Cardiac fibroblast (primary cell): ENCODE measurements around the gene SCAP.

Source experiments
- DNase-seq, 2 donors: peaks; one replicate each; pipeline versions ENCODE4 v3.0.0 to v3.0.0-alpha.2; 2010; ENCODE audit warnings: low read depth in 2 of 2
- H3K4me3 ChIP-seq, 2 donors: replicated peaks in 1 of 2; 1 replicate in 1 of 2; 2 replicates in 1 of 2; pipeline ENCODE4 v1.5.1; 2011; ENCODE audit warnings: low read depth in 2 of 2, low read length in 2 of 2, mild to moderate bottlenecking in 2 of 2, moderate library complexity in 1 of 2
- CTCF ChIP-seq: IDR thresholded peaks from one replicate; pipeline ENCODE4 v1.5.1; 2011; ENCODE audit warnings: low read depth, mild to moderate bottlenecking, low read length, inconsistent platforms

The SCAP gene

GRCh38 chr3:47394881-47395280 lies 80.9 kb downstream of the SCAP start:
- TF ChIP-seq CTCF, result no peak
- no peak overlapping the region for H3K4me3 ChIP-seq
- DNase-seq, result peak in 1 of 2 donors; percentile 12

DNA sequence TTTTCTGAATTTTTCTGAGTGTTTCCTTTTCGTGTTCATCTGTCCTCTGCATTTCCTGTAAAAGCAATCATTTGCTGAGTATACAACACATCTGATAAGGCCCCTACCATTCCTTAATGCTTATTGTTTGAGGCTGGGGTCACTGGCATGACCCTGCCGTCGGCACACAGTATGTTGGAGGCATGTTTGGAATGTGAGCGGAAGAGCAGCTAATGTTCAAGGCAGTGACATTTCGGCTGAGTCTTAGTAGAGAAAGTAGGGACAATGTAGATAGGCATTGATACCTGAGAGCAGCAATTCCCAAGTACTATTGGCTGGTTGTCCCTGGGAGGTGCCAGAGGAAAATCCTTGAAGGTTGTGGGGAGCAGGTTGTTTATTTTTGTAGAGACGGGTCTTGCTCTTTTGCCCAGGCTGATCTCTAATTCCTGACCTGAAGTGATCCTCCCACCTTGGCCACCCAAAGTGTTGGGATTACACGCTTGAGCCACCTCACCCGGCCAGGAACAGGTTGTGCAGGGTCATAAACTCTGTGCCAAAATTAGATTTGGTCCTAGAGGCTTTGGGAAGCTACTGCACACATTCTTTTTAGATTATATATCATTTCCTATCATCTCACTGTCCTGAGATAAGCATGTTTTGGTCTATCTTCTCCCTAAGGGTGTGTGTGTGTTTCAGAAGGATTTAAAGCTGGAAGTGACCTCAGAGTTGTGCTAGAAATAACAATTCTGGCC lies 81.4 kb downstream of the SCAP start:
- no peak for TF ChIP-seq CTCF
- peak; percentile 51 to 54 for DNase-seq
- no peak overlapping the region for H3K4me3 ChIP-seq

- no peak overlapping the region for H3K4me3 ChIP-seq
- no peak for DNase-seq
- no peak for TF ChIP-seq CTCF
These were observed 82.8 kb downstream of the SCAP start for GRCh38 chr3:47392933-47393332.

DNA sequence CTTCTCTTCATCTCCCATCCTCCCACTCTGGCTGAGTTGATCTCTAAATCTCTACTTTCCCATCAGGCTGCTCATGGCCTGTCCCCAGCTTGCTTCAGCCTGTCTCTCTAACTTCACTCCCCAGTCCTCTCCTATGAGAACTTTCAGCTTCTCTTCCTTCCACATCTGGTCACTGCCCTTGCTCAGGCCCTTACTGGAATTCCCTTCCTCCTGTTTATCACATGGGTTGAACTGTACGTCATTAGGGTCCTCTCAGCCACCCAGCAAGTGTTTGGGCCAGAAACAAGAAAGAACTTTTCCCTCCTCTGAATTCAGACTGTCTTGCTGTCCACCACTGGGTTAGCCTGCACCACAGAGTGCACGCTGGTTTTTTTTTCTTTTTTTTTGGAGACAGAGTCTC lies 89.9 kb downstream of the SCAP start:
- TF ChIP-seq CTCF, result no peak
- no peak for DNase-seq

DNA sequence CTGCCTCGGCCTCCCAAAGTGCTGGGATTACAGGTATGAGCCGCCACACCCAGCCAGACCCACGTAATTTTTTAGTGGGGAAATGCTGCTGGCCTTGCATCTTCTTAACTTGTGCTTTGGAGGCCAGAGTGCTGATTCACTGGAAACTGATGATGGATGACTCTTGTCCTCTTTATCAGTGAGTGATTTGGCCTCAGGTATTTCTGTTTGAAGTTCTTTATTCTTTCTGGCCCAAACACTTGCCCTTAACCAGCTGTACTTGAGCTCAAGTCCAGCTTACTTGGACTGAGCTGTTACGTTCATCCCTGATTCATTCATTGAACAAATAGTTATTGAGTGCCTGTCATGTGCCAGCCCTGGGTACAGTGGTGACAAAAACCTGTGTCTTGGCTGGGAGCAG lies 90.7 kb downstream of the SCAP start:
- DNase-seq, result no peak
- TF ChIP-seq CTCF, result no peak

More for the DNA sequence above, 89.9 kb downstream of the SCAP start:
- H3K4me3 ChIP-seq, result no peak overlapping the region

DNA sequence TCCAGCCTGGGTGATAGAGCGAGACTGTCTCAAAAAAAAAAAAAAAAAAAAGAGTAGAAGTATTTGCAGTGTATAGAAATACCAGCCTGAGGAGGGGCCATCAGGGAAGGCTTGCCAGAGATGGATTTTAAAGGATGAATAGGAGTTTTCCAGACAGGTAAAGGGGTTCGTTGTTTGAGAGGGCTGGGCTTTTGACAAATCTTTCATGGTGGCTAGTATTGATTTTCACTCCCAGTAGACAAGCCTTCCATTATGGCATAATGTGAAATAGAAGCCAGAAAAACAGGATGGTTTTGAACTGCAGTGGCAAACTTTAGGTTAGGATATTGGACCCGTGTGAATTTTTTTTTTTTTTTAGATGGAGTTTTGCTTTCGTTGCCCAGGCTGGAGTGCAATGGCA lies 91.3 kb downstream of the SCAP start:
- TF ChIP-seq CTCF, result no peak
- H3K4me3 ChIP-seq, result no peak overlapping the region
- no peak for DNase-seq

More for the DNA sequence above, 90.7 kb downstream of the SCAP start:
- no peak overlapping the region for H3K4me3 ChIP-seq
